Lung (tissue), 12 donors: ENCODE measurements around the gene HOXA4. TPM values are rescaled to one million over a fixed set of nuclear protein-coding genes. Genes with fewer than 3 reads are reported as not detected.

Source experiments
- ATAC-seq: fragments of 200-7000 bp; cut with Tn5 transposase; one replicate; pipeline ENCODE4 v1.9.1; 2020; ENCODE audit warnings: moderate number of reproducible peaks; ENCODE audit not compliant: insufficient read depth, low FRiP score
- DNase-seq, 3 donors: peaks; one replicate each; pipeline ENCODE4 v3.0.0-alpha.2; 2013 to 2017
- H3K27ac ChIP-seq, 2 donors: one replicate each; pipeline ENCODE4 v1.5.1; 2013; ENCODE audit warnings: mild to moderate bottlenecking in 2 of 2, moderate library complexity in 2 of 2, control low read depth in 1 of 2, inconsistent platforms in 1 of 2, low read depth in 1 of 2, low read length in 1 of 2
- H3K27me3 ChIP-seq, 3 donors: one replicate each; pipeline ENCODE4 v1.5.1; 2013; ENCODE audit warnings: low read length in 2 of 3; ENCODE audit not compliant: control insufficient read depth in 3 of 3, insufficient read depth in 3 of 3
- H3K36me3 ChIP-seq, 4 donors: one replicate each; pipeline ENCODE4 v1.5.1; 2013; ENCODE audit warnings: low read length in 4 of 4, mild to moderate bottlenecking in 1 of 4, moderate library complexity in 1 of 4; ENCODE audit not compliant: control insufficient read depth in 4 of 4, insufficient read depth in 4 of 4
- H3K4me1 ChIP-seq, 5 donors: one replicate each; pipeline ENCODE4 v1.5.1; 2013; ENCODE audit warnings: low read length in 5 of 5, mild to moderate bottlenecking in 2 of 5, moderate library complexity in 1 of 5; ENCODE audit not compliant: control insufficient read depth in 5 of 5, insufficient read depth in 5 of 5
- H3K4me3 ChIP-seq: one replicate; pipeline ENCODE4 v1.5.1; 2013; ENCODE audit warnings: mild to moderate bottlenecking, control low read depth, moderate library complexity
- H3K9ac ChIP-seq, 2 donors: one replicate each; pipeline ENCODE4 v1.5.1; 2013; ENCODE audit warnings: low read length in 2 of 2, control low read depth in 1 of 2; ENCODE audit not compliant: insufficient read depth in 1 of 2
- H3K9me3 ChIP-seq, 4 donors: one replicate each; pipeline ENCODE4 v1.5.1; 2013; ENCODE audit warnings: low read length in 3 of 4, mild to moderate bottlenecking in 1 of 4, moderate library complexity in 1 of 4; ENCODE audit not compliant: control insufficient read depth in 4 of 4, insufficient read depth in 3 of 4
- WGBS, 2 donors: extraction: QIAGEN DNeasy Blood & Tissue Kit; methylation state at CpG; one replicate each; pipeline ENCODE4 v1.1.7; 2013; 5-methylcytosine and 5-hydroxymethylcytosine counted together
- polyA plus RNA-seq, 2 donors: library from polyadenylated mRNA; stranded (reverse); fragments of 200-250 nt; gene quantifications; one replicate each; pipeline ENCODE4 v1.2.1, GENCODE V29; 2013
- total RNA-seq, 2 donors: library from RNA; depleted of rRNA in 1 of 2; stranded (reverse); fragments of >200 nt in 1 of 2; gene quantifications; one replicate each; pipeline ENCODE4 v1.2.1, GENCODE V29; 2014 to 2021
- TF ChIP-seq, protein P1 (sequence below): IDR thresholded peaks from 2 replicates; pipeline ENCODE4 v1.5.1; 2012; ENCODE audit warnings: mild to moderate bottlenecking; ENCODE audit errors: control extremely low read depth, extremely low read depth
- donor health status: control.
- donor health status: control.
- donor health status: Bipolar disorder and iron deficiency.
- donor health status: healthy.
- donor health status: DM: yes; HTN: yes; CAD: no.

HOXA4 gene
- total and polyA plus RNA-seq, 4 donors = 2.7 to 6.0 (median 4.1) TPM

DNA sequence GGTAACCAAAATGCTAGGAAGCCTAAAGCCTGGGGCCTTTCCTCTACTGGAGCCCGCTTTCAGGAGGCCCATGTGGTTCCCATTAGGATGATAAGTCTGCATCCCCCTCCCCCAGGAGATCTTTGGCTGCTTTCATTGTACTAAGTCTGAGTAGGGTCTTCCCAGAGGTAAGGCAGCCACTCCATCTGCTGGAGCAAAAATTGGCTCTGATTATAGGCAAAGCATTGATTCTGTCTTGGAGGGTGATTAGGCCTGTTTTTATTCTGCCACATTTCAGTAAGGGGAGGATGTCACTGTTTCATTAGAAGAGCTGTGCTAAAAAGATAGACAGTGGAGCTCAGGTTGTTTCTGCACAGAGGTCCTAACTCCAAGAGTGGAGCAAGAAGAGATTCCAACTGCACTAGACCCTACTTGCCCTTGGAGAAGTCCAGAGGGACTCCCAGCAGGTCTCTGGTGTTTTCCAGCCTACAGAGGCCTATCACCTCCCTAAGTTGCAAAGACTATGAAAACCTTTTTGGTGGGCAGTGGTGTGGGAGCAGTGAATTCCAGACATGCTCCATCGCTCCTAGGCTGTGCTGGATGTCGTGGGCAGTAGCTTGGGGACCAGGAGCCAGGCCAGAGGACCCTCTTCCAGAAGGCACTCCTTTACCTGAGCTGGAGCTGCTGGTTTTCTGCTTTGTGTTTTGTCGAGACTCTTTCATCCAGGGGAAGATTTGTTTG is 20.9 kb downstream of the HOXA4 start:
- H3K4me1 ChIP-seq = peaks cover 0 to 58% (median 18%) of the 10 kb centered on the region in 5 donors
- H3K27me3 ChIP-seq = peaks cover 0 to 54% (median 3%) of the 10 kb centered on the region in 3 donors
- WGBS, 2 donors = 81 to 85% methylated on average over 4 of the region's 4 CpGs
- DNase-seq (peak in 1 of 3 donors; percentile 70), ATAC-seq (no peak)
- H3K36me3 ChIP-seq = peaks cover 0 to 32% (median 8%) of the 10 kb centered on the region in 4 donors
- TF ChIP-seq, protein P1, sequence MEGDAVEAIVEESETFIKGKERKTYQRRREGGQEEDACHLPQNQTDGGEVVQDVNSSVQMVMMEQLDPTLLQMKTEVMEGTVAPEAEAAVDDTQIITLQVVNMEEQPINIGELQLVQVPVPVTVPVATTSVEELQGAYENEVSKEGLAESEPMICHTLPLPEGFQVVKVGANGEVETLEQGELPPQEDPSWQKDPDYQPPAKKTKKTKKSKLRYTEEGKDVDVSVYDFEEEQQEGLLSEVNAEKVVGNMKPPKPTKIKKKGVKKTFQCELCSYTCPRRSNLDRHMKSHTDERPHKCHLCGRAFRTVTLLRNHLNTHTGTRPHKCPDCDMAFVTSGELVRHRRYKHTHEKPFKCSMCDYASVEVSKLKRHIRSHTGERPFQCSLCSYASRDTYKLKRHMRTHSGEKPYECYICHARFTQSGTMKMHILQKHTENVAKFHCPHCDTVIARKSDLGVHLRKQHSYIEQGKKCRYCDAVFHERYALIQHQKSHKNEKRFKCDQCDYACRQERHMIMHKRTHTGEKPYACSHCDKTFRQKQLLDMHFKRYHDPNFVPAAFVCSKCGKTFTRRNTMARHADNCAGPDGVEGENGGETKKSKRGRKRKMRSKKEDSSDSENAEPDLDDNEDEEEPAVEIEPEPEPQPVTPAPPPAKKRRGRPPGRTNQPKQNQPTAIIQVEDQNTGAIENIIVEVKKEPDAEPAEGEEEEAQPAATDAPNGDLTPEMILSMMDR = no peak
- peak overlapping the region in 1 of 2 donors; percentile 91 for H3K27ac ChIP-seq
- H3K9ac ChIP-seq = peak overlapping the region; percentile 43 to 96
- no peak overlapping the region for H3K4me3 ChIP-seq
- no peaks in the 10 kb centered on the region for H3K9me3 ChIP-seq

DNA sequence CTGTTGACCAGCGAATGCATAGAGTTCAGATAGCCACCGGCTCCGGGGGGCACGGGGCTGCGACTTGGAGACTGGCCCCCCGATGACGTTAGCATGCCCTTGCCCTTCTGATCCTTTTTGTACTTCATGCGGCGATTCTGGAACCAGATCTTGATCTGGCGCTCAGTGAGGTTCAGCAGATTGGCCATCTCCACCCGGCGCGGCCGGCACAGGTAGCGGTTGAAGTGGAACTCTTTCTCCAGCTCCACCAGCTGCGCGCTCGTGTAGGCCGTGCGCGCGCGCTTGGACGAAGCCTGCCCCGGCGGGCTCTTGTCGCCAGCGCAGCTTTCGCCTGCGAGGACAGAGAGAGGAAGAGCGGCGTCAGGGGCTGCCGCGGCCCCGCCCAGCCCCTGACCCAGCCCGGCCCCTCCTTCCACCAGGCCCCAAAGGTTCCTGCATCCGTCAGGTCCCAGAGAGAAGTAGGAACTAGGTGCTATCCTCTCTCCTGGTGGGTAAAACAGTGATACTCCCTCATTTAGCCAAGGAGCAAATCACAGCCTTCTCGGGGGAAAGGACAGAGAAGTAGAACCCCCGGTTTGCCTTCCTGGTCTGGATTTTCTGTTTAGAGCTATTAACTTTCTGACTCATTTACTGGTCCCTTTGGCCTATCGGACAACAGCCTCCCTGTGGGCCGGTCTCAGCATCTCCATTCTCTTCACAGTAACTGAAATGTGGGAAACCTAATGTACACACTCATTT is 22.0 kb downstream of the HOXA4 start:
- WGBS, 2 donors = 36 to 57% methylated on average over 41 of the region's 41 CpGs
- DNase-seq = peak; percentile 82 to 89 (median 85)
- H3K4me3 ChIP-seq = no peak overlapping the region
- no peaks in the 10 kb centered on the region for H3K9me3 ChIP-seq
- H3K27me3 ChIP-seq = peaks cover 0 to 62% (median 3%) of the 10 kb centered on the region in 3 donors
- no peak for ATAC-seq
- H3K4me1 ChIP-seq = peaks cover 0 to 68% (median 18%) of the 10 kb centered on the region in 5 donors
- H3K36me3 ChIP-seq = peaks cover 0 to 32% (median 8%) of the 10 kb centered on the region in 4 donors
- peak overlapping the region; percentile 43 to 96 for H3K9ac ChIP-seq
- TF ChIP-seq, protein P1 = no peak
- peak overlapping the region in 1 of 2 donors; percentile 91 for H3K27ac ChIP-seq

DNA sequence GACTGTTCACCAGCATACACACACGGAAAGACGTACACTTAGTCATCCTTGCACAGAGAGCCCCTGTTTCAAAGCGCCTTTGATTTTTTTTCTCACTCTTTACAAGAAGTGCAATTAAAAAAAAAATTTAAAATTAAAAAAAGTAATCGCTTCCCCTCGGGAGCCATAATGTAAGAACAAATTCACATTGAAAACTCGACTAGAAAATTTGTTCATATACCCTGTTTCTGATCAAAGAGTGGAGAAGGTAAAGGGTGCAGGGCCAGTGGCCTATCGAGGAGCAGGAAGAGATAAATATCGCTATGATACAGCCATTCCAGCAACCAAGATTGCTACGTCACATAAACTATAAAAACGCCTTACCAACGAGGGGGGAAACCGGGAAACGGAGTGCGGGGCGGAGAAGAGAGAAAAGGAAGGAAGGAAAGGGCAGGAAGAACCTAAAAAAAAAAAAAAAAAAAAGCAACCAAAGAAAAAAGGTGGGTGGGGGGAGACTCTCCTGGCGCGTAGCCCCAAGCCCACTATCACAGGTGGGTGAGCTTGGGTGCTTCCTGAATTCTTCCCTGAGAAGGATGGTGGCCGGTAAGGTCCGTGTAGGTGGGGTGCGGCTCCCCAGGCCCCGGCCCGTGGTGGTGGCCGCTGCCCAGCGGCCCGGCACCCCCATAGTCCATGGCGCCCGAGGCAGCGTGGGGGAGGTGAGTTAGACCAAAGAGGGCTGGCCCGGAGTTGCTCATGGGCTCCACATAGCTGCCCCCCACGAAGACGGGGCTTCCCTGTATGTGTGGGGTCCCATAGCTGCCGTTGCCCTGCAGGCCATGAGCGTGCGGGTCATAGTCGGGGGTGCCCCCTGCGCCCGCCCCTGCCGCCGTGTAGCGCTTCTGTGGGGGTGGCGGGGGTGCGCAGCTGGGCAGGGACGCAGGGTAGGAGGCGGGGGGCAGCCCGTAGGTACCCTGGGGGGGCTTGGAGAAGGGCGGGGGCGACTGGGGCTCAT is 22.9 kb downstream of the HOXA4 start:
- H3K36me3 ChIP-seq = peaks cover 0 to 24% (median 8%) of the 10 kb centered on the region in 4 donors
- H3K27ac ChIP-seq = peak overlapping the region in 1 of 2 donors; percentile 91
- TF ChIP-seq, protein P1 = no peak
- H3K27me3 ChIP-seq = peaks cover 0 to 66% (median 3%) of the 10 kb centered on the region in 3 donors
- H3K4me3 ChIP-seq = no peak overlapping the region
- peak overlapping the region; percentile 28 to 98 for H3K9ac ChIP-seq
- peak; percentile 69 to 85 (median 80) for DNase-seq
- WGBS, 2 donors = 44 to 65% methylated on average over 46 to 47 of the region's 47 CpGs
- ATAC-seq = no peak
- peaks cover 0 to 2% (median 0%) of the 10 kb centered on the region in 4 donors for H3K9me3 ChIP-seq
- H3K4me1 ChIP-seq = peaks cover 0 to 71% (median 18%) of the 10 kb centered on the region in 5 donors
